Fibroblast of the conjunctiva (primary cell): Measurements from ENCODE around the gene CNOT4.

Experiments
- DNase-seq: peaks from one replicate; pipeline ENCODE4 v3.0.0-alpha.2; 2010; ENCODE audit warnings: low read depth

The CNOT4 gene

GRCh38 chr7:135509839-135510591 is at the start of gene CNOT4:
Gene CNOT4 (minus strand): TSS chr7:135510102. CDS start chr7:135438331, 71,771 bp downstream.
- peak; percentile 94 for DNase-seq

- no peak for DNase-seq
These were observed 49.0 kb upstream of the CNOT4 start for GRCh38 chr7:135558881-135559280.

GRCh38 chr7:135558337-135558767 is 48.5 kb upstream of the CNOT4 start:
- peak; percentile 36 for DNase-seq

GRCh38 chr7:135557455-135558336 is 47.8 kb upstream of the CNOT4 start, which contains the start of gene NUP205:
Gene NUP205 (plus strand): TSS chr7:135557917. CDS start chr7:135557945, 28 bp downstream.
- peak; percentile 77 for DNase-seq

GRCh38 chr7:135553346-135553745 is 43.4 kb upstream of the CNOT4 start:
- DNase-seq, result no peak

GRCh38 chr7:135552148-135552547 is 42.2 kb upstream of the CNOT4 start:
- DNase-seq, result no peak

- DNase-seq, result no peak
These were observed 40.3 kb upstream of the CNOT4 start for GRCh38 chr7:135550196-135550595.

- DNase-seq, result no peak
These were observed 31.1 kb upstream of the CNOT4 start for GRCh38 chr7:135541029-135541428.

GRCh38 chr7:135539629-135540028 is 29.7 kb upstream of the CNOT4 start:
- no peak for DNase-seq

- no peak for DNase-seq
These were observed 28.5 kb upstream of the CNOT4 start for GRCh38 chr7:135538376-135538775.

GRCh38 chr7:135537905-135538304 is 28.0 kb upstream of the CNOT4 start:
- DNase-seq, result no peak

GRCh38 chr7:135537453-135537852 is 27.6 kb upstream of the CNOT4 start:
- no peak for DNase-seq

- no peak for DNase-seq
These were observed 26.2 kb upstream of the CNOT4 start for GRCh38 chr7:135536150-135536549.

- DNase-seq, result no peak
These were observed 17.1 kb upstream of the CNOT4 start for GRCh38 chr7:135527025-135527424.

- DNase-seq, result no peak
These were observed 15.5 kb upstream of the CNOT4 start for GRCh38 chr7:135525426-135525825.

- DNase-seq, result no peak
These were observed 13.2 kb upstream of the CNOT4 start for GRCh38 chr7:135523146-135523545.

- no peak for DNase-seq
These were observed 12.6 kb upstream of the CNOT4 start for GRCh38 chr7:135522509-135522908.

GRCh38 chr7:135519871-135520270 is 10.0 kb upstream of the CNOT4 start:
- DNase-seq, result no peak

- no peak for DNase-seq
These were observed 9.4 kb upstream of the CNOT4 start for GRCh38 chr7:135519233-135519688.

- no peak for DNase-seq
These were observed 8.8 kb upstream of the CNOT4 start for GRCh38 chr7:135518748-135519147.

GRCh38 chr7:135517060-135517459 is 7.2 kb upstream of the CNOT4 start:
- DNase-seq, result no peak

GRCh38 chr7:135514856-135515255 is 5.0 kb upstream of the CNOT4 start:
- no peak for DNase-seq
